GM18951 (cell line): ENCODE measurements around the gene LTF.
"Not testable (repeated sequence)": the region's sequence is repeated elsewhere in the genome, so short reads cannot be mapped to it uniquely, and the experiment has no call there.

ENCODE experiments used
- POLR2A ChIP-seq: IDR thresholded peaks from 4 replicates; pipeline ENCODE4 v1.6.1; 2011; ENCODE audit warnings: mild to moderate bottlenecking; ENCODE audit not compliant: insufficient read length, insufficient read depth; ENCODE audit errors: extremely low read depth
- in situ Hi-C: fragments of 300-500 bp; cut with MboI; formaldehyde crosslinking; loops from one replicate; pipeline ENCODE4 v1.12.0; 2022; ENCODE audit warnings: low sequenced_read_pairs, mixed read lengths, inconsistent platforms; ENCODE audit not compliant: unreplicated experiment

Gene LTF

GRCh38 chr3:46497556-46498265 lies 33.0 kb upstream of the LTF start, which contains the start of gene RTP3:
TSS of gene RTP3 (plus strand) at chr3:46497976. CDS start at chr3:46498063, 87 bp downstream.
- in situ Hi-C loops, result no loop called here
- TF ChIP-seq POLR2A, result no peak

GRCh38 chr3:46496746-46497555 lies 32.2 kb upstream of the LTF start:
- in situ Hi-C loops, result no loop called here
- TF ChIP-seq POLR2A, result no peak

GRCh38 chr3:46495901-46496456 lies 31.3 kb upstream of the LTF start:
- no peak for TF ChIP-seq POLR2A
- in situ Hi-C loops, result no loop called here

- in situ Hi-C loops, result not testable (repeated sequence)
Observed at GRCh38 chr3:46494491-46494890, 29.8 kb upstream of the LTF start.

GRCh38 chr3:46492890-46493547 lies 28.3 kb upstream of the LTF start:
- in situ Hi-C loops, result no loop called here
- TF ChIP-seq POLR2A, result no peak

- no peak for TF ChIP-seq POLR2A
- in situ Hi-C loops, result no loop called here
Observed at GRCh38 chr3:46491089-46492070, 26.7 kb upstream of the LTF start.

GRCh38 chr3:46490338-46491084 lies 25.8 kb upstream of the LTF start:
- in situ Hi-C loops, result no loop called here
- TF ChIP-seq POLR2A, result no peak

- TF ChIP-seq POLR2A, result no peak
- in situ Hi-C loops, result loop anchor here (5.0 kb wide), 1 partner anchor 67 kb away; no protein-coding TSS in a partner anchor
Observed at GRCh38 chr3:46489875-46490274, 25.2 kb upstream of the LTF start.

- TF ChIP-seq POLR2A, result no peak
- in situ Hi-C loops, result loop anchor here (5.0 kb wide), 1 partner anchor 68 kb away; no protein-coding TSS in a partner anchor
Observed at GRCh38 chr3:46489381-46489780, 24.7 kb upstream of the LTF start.

GRCh38 chr3:46488735-46489361 lies 24.1 kb upstream of the LTF start:
- TF ChIP-seq POLR2A, result no peak
- in situ Hi-C loops, result loop anchor here (5.0 kb wide), 1 partner anchor 68 kb away; no protein-coding TSS in a partner anchor

- TF ChIP-seq POLR2A, result no peak
- in situ Hi-C loops, result loop anchor here (5.0 kb wide), 1 partner anchor 72 kb away; no protein-coding TSS in a partner anchor
Observed at GRCh38 chr3:46485779-46486175, 21.1 kb upstream of the LTF start.
